ENCODE results near the gene BMPR1B. TPM values are rescaled to one million over a fixed set of nuclear protein-coding genes. Genes with fewer than 3 reads are reported as not detected.
"Not testable (repeated sequence)": the region's sequence is repeated elsewhere in the genome, so short reads cannot be mapped to it uniquely, and the experiment has no call there.

BMPR1B gene
- polyA plus RNA-seq, 4 donors = 19.4 to 26.8 (median 26.0) TPM

GRCh38 chr4:95167805-95168204 is 410.1 kb downstream of the BMPR1B start:
- DNase-seq (ENCODE audit: low read depth in 4 of 4, low spot score in 3 of 4) = no peak

- no peak for DNase-seq (ENCODE audit: low read depth in 4 of 4, low spot score in 3 of 4)
These were observed 412.4 kb downstream of the BMPR1B start for GRCh38 chr4:95170176-95170575.

GRCh38 chr4:95171377-95171776 is 413.6 kb downstream of the BMPR1B start:
- not testable (repeated sequence) for DNase-seq (ENCODE audit: low read depth in 4 of 4, low spot score in 3 of 4)

- DNase-seq (ENCODE audit: low read depth in 4 of 4, low spot score in 3 of 4) = no peak
These were observed 421.2 kb downstream of the BMPR1B start for GRCh38 chr4:95178938-95179337.

GRCh38 chr4:95180531-95181242 is 422.9 kb downstream of the BMPR1B start:
- no peak for DNase-seq (ENCODE audit: low read depth in 4 of 4, low spot score in 3 of 4)

- no peak for DNase-seq (ENCODE audit: low read depth in 4 of 4, low spot score in 3 of 4)
These were observed 423.7 kb downstream of the BMPR1B start for GRCh38 chr4:95181243-95181995.

GRCh38 chr4:95181996-95182306 is 424.2 kb downstream of the BMPR1B start:
- DNase-seq (ENCODE audit: low read depth in 4 of 4, low spot score in 3 of 4) = no peak

- DNase-seq (ENCODE audit: low read depth in 4 of 4, low spot score in 3 of 4) = no peak
These were observed 426.1 kb downstream of the BMPR1B start for GRCh38 chr4:95183656-95184408.

- no peak for DNase-seq (ENCODE audit: low read depth in 4 of 4, low spot score in 3 of 4)
These were observed 428.9 kb downstream of the BMPR1B start for GRCh38 chr4:95186666-95187065.

- DNase-seq (ENCODE audit: low read depth in 4 of 4, low spot score in 3 of 4) = no peak
These were observed 431.1 kb downstream of the BMPR1B start for GRCh38 chr4:95188701-95189370.

GRCh38 chr4:95190751-95191436 is 433.1 kb downstream of the BMPR1B start:
- DNase-seq (ENCODE audit: low read depth in 4 of 4, low spot score in 3 of 4) = peak in 1 of 4 donors; percentile 26

- DNase-seq (ENCODE audit: low read depth in 4 of 4, low spot score in 3 of 4) = no peak
These were observed 433.8 kb downstream of the BMPR1B start for GRCh38 chr4:95191537-95191936.

- no peak for DNase-seq (ENCODE audit: low read depth in 4 of 4, low spot score in 3 of 4)
These were observed 435.9 kb downstream of the BMPR1B start for GRCh38 chr4:95193391-95194224.

GRCh38 chr4:95197353-95197752 is 439.6 kb downstream of the BMPR1B start:
- DNase-seq (ENCODE audit: low read depth in 4 of 4, low spot score in 3 of 4) = no peak

- no peak for DNase-seq (ENCODE audit: low read depth in 4 of 4, low spot score in 3 of 4)
These were observed 441.2 kb downstream of the BMPR1B start for GRCh38 chr4:95198961-95199360.

GRCh38 chr4:95204267-95204844 is 446.6 kb downstream of the BMPR1B start:
- DNase-seq (ENCODE audit: low read depth in 4 of 4, low spot score in 3 of 4) = no peak

- DNase-seq (ENCODE audit: low read depth in 4 of 4, low spot score in 3 of 4) = no peak
These were observed 447.1 kb downstream of the BMPR1B start for GRCh38 chr4:95204873-95205272.

Measured in right renal pelvis (tissue), 4 donors.